Skin epidermis (tissue), 12 donors: ENCODE data around the gene CRHR2.
A peak's percentile ranks its signal among the peaks of the same experiment; 100 is the strongest.
"Not testable (repeated sequence)": the region's sequence is repeated elsewhere in the genome, so short reads cannot be mapped to it uniquely, and the experiment has no call there.

Experiments
- H3K27ac ChIP-seq, 21 experiments: fragments of 200-600 bp; sonication (generic) in 11 of 21; one replicate each; pipeline ENCODE4 v1.5.0; 2020; ENCODE audit warnings: mild to moderate bottlenecking in 3 of 21, inconsistent platforms in 2 of 21, moderate library complexity in 2 of 21
- H3K4me3 ChIP-seq, 7 experiments: fragments of 200-600 bp; sonication (generic) in 2 of 7; one replicate each; pipeline ENCODE4 v1.5.0; 2020; ENCODE audit warnings: inconsistent platforms in 2 of 7, mild to moderate bottlenecking in 2 of 7, moderate library complexity in 1 of 7

CRHR2 gene

DNA sequence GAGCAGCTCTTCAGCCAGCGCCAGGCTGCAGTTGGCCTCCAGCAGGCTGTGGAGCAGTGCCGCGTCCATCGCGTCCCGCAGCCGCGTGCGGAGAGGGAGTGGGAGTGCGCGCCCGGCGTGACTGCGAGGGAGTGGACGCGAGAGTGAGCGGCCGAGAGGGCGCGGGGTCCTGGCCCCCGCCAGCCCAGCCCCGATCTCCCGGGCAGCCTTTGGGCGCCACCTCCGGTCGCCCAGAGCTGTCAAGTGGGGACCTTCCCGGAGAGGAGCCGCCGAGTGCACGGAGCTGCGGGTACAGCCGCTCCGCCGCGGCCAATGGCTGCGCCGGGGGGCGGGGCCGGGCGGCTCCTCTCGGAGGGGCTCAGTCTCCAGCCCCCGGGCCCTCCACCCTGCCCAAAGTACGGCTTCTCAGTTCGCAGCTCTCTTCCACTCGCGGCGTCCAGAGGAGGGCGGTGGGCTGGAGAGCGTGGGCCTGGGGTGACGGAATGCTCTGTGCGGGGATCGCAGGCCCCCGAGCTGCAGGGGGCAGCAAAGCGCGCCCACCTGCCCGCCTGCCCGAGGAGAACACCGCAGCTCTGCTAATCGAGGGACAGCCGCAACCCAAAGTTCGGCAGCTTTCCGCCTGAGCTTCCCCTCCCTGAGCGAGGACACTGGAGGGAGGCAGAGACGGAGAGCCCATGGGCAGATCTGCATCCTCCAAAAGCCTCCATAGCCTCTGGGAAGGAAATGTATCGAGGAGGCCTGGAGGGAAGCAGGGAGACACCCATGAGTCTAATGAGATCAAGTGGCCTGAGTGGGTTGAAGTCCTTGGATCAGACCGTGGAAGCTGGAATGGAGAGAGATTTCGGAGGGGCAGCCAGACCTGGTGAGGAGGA is at the start of gene CRHR2:
Gene CRHR2, minus strand, starts transcription at position 245 of the 872 bp plus-strand sequence. Its CDS starts 176 bp downstream, at position 69.
- Histone ChIP-seq H3K27ac (no peak within 1 kb of the TSS), H3K4me3 (peak within 1 kb of the TSS; percentile 2 to 30 (median 21))

DNA sequence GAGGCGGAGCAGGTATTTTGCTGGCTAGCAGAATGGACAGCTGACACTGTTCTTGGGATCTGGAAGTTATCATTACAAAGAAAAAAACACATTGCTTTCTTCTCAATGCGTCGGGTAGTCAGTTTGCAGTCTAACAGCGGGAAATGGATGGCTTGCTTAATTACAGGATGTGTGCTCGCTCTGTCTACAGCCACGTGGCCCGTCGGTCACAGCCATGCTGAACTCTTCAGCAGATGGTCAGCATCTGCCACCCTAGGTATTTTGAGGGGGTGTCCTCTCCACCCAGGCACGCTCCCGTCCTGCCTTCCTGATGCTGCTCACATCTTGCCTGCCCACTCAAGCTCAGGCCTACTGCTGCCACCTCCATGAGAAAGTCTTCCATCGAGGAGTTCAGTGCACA is 49.3 kb upstream of the CRHR2 start:
- Histone ChIP-seq H3K4me3 (no peak overlapping the region), H3K27ac (no peak overlapping the region)

DNA sequence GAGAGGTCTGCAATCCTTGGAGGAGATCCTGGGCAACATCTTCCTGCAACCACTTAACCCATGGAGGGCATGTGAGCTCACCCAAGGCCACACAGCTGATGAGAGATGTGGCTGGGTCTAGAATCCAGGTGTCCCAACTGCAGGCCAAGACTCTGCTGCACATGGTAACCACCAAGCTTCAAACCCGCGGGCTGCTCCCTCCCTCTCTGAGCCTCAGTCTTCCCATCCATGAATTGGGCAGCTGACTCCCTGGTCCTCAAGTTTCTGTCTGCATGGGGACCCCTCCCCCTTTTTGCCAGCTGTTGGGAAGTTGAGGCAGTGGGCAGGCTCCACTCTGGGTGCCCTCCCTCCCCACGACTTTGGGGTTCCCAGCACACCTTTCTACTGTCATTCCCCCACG is 48.7 kb upstream of the CRHR2 start:
- Histone ChIP-seq H3K4me3 (no peak overlapping the region), H3K27ac (no peak overlapping the region)

DNA sequence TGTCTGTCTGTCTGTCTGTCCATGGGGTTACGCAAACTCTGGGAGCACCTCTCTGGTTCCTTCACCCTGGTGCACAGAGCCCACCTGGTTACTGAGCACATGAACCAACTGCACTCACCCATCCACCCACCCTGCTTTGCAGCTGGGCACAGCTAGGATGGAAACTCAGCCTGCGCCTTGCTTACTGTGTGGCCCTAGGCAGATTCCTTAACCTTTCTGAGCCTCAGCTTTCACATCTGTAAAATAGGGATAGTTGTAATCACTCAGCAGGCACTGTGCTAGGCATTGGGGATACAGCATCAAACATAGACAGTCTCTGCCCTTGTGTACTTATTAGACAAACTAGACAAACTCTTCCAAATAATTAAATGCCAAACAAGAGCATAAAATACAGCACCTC is 47.8 kb upstream of the CRHR2 start:
- Histone ChIP-seq H3K4me3 (no peak overlapping the region), H3K27ac (peak overlapping the region in 1 of 21 experiments; percentile 14)

DNA sequence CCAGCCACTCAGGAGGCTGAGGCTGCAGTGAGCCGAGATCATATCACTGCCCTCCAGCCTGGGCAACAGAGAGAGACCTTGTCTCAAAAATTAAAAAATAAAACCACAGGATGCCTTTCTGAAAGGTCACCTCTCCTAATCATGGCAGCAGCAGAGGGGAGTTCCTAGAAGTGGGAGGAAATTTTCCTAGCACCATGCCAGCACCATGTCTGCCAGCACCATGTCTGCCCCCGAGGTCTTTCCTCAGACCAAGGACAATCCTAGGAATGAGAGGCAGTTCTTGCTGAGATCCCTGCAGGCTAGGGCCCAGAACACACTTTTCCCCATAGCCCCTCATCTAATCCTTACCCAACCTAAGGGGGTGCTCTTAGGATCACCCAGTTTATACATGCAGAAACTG is 47.4 kb upstream of the CRHR2 start:
- no peak overlapping the region for H3K4me3 ChIP-seq

DNA sequence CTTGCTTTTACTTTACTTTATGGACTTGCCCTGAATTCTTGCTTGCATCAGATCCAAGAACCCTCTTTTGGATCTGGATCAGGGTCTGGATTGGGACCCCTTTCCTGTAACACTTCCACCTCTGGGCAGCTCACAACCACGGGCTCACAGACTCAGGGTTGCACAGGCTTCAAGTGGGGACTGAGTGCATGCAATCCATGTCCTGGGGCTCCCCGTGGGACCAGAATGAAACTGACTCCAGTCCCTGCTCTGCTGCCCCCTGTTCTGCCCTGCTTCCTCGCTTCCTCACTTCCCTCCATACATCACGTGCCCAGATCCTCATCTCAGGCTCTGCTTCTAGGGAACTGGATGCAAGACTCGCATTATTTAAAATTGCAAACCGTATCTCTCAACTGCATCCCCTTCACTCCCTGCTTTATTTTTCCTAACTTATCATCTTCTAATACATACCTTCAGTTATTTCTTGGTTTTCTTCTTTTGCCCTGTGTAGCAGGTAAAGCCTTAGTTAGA is 46.4 kb upstream of the CRHR2 start:
- no peak overlapping the region for H3K4me3 ChIP-seq
- H3K27ac ChIP-seq = peak overlapping the region in 1 of 21 experiments; percentile 89

More for the DNA sequence above, 47.4 kb upstream of the CRHR2 start:
- H3K27ac ChIP-seq = peak overlapping the region in 1 of 21 experiments; percentile 14

DNA sequence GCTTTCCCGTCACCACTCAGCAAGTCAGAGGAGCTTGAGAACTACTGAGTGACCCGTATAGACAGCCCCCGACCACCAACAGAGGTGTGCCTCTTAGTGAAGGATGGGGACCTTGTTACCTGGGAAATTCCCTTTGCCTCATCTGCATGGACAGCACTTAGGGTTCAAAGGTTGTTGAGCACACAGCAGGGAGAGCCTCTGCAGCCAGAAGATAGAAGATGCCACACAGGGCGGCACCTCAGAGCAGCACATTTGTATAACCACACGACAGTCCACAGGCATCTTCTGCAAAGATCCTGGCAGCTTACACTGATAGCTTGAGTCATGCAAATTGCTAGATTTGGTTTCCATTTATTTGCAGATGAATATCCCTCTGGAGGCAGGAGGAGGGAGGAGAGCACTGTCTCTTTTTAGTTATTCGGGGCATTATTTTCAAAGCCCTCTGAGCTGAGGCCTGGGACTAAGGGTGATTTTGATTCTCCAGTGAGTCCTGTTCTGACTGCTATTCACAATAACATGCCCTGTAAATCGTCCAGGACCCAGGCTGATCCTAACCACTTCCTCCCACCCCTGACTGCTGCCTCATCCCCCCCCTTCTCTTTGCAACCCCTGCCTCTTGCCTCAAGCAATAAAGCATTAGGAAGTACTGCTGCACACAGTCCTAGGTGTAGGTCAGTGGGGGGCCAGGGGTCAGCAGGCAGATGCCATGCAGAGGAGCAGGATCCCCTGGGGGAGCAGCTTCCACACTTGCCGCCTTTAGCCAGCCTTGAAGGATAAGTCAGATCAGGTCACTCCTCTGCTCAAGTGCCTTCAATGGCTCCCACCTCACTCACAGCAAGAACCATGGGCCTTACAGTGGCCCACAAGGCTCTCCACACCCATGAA is 45.0 kb upstream of the CRHR2 start:
- Histone ChIP-seq H3K4me3 (peak overlapping the region in 2 of 7 experiments; percentile 4 to 15), H3K27ac (peak overlapping the region in 10 of 21 experiments; percentile 3 to 89 (median 68))

DNA sequence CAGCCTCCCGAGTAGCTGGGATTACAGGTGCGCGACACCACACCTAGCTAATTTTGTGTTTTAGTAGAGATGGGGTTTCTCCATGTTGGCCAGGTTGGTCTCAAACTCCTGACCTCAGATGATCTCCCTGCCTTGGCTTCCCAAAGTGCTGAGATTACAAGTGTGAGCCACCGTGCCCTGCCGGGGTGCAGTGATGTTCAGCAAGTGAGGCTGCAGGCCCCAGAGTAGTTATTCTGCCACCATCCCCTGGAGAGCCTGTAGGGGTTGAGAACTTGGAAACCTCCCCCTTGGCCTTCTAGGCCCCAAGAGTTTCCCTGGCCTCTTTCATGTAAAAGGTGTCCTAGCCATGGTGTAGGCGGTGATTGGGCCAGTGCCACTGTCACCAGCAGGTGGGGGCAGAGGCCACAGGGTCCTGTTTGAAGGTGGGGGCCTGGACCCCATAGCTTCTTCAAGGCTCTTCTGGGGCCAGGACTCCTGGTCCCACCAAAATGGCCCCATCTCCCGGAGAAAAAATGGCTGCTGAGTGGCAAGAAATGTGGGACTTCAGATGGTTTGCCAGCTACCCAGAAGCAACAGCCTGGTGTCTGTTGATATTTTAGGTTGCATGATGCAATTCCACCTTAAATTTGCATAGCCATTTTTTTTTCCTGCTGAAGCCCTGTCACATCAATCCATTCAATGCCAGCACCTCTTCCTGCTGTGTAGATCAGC is 44.2 kb upstream of the CRHR2 start:
- H3K27ac ChIP-seq = peak overlapping the region in 9 of 21 experiments; percentile 3 to 89 (median 74)
- H3K4me3 ChIP-seq = peak overlapping the region in 2 of 7 experiments; percentile 4 to 15

DNA sequence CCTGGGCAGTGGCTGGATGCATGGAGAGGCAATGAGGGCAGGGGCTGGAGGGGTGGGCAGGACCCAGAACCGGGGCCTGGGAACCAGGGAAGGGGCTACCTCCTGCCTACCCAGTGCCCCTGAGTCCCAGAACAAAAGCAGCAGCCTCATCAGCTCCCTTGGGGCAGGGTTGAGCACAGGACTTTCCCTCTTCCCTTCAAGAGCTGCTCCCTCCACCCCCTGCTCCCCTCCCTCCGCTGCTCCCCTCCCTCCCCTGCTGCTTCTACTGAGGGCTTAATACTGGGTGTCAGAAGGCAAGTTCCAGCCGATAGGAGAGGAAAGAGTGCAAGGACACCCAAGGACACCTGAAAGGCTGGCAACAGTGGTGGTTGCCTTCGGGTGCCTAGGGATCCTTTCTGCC is 41.5 kb upstream of the CRHR2 start:
- no peak overlapping the region for H3K4me3 ChIP-seq
- H3K27ac ChIP-seq = no peak overlapping the region

DNA sequence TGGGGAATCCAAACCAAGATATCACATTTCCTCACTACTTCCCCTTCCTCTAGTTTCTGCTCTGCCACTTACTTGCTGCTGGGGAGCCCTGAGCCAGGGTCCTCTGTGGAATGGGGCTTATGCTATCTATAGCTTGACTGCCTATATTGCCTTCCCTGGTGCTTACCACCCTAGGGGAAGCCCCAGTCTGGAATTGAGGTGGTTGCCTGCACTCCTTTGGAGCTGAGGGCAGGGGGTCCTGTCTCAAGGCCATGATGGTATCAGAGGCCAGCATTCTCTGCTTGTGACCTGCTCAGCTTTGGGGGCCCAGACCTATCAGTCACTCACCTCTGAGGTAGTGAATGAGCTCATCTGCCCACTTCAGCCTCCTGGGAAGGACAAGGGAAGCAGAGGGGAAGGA is 40.4 kb upstream of the CRHR2 start:
- H3K27ac ChIP-seq = no peak overlapping the region
- no peak overlapping the region for H3K4me3 ChIP-seq

DNA sequence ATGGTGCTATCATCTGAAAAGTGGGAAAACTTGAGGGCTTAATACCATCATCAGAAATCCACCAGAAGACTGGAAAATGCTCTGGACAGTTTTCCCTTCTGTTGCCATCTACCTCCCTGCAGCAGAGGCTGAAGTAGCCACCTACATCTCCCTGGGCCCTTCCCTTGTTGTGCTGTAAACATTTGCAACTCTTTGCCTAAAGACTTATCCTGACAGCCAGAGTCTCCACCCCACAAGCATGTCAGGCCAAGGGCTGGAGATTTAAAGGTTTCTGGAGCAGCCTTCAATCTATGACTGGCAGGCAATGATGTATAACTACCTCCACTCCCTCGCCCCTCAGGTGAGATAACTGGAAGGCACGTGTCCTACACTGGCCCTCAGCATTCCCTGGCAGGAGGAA is 39.9 kb upstream of the CRHR2 start:
- H3K4me3 ChIP-seq = no peak overlapping the region
- H3K27ac ChIP-seq = no peak overlapping the region

DNA sequence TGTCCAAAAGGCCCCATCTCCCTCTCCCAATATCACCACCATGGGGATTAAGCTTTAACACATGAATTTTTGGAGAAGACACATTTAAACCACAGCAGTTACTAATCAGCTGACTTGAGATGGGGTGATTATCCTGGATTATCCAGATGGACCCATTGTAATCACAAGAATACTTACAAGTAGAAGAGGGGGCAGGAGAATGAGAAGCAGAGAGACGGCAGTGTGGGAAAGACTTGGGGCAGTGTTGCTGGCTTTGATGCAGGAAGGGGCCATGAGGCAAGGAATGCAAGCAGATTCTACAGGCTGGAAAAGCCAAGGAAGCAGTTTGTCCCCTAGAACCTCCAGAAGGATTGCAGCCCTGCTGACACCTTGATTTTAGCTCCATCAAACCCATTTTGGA is 39.0 kb upstream of the CRHR2 start:
- H3K27ac ChIP-seq = no peak overlapping the region
- no peak overlapping the region for H3K4me3 ChIP-seq

DNA sequence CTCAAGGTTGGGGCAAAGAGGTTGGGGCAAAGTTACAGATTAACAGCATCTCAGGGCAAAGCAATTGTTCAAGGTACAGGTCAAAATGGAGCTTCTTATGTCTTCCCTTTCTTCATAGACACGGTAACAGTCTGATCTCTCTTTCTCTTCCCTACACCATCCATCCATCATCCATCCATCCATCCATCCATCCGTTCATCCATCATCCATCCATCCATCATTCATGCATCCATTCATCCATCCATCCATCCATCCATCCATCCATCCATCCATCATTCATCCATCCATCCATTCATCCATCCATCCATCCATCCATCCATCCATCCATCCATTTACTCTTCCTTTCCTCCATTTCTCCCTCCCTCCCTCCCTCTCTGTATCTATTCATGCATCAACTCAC is 37.2 kb upstream of the CRHR2 start:
- H3K27ac ChIP-seq, H3K4me3 ChIP-seq: not testable (repeated sequence)

DNA sequence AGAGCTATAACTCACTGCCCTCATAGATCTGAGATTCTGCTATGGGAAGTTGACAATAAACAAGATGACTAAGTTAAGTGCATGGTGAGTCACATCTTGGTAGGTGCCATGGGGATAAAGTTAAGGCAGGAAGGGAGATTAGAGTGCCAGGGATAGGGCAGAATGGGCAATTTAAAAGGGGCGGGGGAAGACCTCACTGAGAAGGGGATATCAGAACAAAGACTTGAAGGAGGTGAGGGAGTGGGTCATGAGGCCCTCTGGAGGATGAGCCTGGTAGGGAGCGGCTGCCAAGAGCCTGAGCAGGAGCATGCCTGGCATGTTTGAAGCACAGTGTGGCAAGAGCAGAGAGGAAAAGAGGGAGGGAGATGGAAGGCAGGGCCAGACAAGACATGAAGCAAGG is 34.9 kb upstream of the CRHR2 start:
- H3K4me3 ChIP-seq = no peak overlapping the region
- no peak overlapping the region for H3K27ac ChIP-seq

DNA sequence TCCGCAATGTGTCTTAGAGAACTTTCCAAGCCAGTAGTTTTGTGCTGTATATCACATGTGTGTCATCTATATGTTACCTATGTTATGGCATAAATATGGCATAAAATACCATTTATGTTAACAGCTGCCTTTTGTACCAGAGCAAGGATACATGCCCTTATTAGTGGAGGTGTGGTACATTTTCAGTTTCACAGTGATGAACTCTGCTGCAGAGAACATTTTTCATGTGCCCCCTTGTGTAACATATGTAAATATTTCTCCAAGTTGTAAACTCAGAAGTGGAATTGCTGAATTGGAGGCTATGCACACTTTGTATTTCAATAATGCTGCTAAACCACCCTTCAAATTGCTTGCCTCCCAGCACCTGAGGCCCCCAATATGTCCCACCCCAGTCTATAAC is 31.9 kb upstream of the CRHR2 start:
- no peak overlapping the region for H3K27ac ChIP-seq
- no peak overlapping the region for H3K4me3 ChIP-seq

DNA sequence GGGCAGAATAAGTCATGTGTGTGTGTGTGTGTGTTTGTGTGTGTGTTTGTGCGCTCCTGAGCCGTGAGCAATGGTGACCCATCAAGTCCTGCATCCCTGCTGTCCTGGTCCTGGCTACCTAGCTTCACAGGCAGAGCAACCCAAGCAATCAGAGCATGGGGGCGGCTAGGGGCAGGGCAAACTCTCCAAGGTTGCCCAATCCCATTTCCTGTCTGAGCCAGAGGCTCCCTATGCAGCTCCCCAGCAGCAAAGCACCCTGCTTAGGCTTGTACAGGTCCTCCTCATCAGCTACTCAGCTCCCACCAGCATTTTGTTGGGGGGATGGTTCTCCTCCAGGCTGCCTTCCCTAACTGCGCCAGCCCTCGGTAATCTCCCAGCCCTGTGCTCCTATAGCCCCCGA is 31.1 kb upstream of the CRHR2 start:
- H3K27ac ChIP-seq = no peak overlapping the region
- no peak overlapping the region for H3K4me3 ChIP-seq

DNA sequence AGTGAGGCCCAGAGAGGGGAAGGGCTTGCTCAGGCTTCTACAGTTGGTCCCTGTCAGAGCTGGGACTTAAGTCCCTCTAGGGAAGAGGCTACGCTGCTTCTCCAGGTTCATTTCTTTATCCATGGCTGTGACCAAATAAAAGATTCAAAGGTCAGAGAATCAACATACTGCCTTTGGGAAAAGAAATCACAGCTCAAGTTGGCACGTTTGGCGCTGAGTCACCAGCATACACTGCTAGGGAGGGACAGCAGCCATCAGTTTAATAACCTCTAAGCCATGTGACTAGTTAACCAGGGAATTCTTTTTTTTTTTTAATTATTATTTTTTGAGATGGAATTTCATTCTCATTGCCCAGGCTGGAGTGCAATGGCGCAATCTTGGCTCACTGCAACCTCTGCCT is 28.4 kb upstream of the CRHR2 start:
- H3K4me3 ChIP-seq = no peak overlapping the region
- H3K27ac ChIP-seq = no peak overlapping the region

DNA sequence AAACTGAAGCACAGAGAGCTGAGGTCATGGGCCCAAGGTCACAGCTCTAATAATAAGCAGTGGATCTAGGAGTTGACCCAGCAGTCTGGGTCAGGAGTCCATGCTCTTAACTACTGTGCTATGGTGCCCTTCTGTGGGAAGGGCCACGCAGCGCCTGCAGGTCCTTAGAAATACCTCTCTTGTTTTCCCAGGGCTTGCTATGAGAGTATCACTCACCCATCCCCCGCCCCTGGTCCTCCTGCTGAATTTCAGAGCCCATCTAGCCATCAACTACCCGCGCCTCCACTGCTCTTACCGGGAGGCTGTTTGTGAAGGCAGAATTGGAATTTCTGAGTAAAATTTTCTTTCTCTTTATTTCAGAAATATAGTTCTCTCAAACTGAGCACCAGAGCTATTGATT is 27.3 kb upstream of the CRHR2 start:
- H3K27ac ChIP-seq = no peak overlapping the region
- no peak overlapping the region for H3K4me3 ChIP-seq

DNA sequence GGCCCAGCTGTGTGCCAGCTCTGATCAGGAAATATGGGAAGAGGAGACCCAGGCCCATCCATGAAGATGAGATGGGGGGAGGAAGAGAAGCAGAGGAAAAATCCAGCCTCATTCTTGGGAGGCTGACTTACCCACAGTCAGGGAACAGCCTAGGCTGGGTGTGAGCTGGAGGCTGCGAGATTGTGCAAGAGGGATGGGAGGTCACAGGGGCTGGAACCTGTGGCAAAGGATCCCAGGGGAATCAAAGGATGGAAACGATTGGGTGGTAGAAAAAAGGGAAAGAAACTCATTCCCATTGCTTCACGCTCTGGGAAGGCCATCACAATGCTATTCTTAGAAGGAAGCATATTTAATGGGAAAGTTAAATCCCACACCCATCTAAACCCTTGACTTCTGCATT is 26.7 kb upstream of the CRHR2 start:
- Histone ChIP-seq H3K27ac (peak overlapping the region in 1 of 21 experiments; percentile 21), H3K4me3 (no peak overlapping the region)

DNA sequence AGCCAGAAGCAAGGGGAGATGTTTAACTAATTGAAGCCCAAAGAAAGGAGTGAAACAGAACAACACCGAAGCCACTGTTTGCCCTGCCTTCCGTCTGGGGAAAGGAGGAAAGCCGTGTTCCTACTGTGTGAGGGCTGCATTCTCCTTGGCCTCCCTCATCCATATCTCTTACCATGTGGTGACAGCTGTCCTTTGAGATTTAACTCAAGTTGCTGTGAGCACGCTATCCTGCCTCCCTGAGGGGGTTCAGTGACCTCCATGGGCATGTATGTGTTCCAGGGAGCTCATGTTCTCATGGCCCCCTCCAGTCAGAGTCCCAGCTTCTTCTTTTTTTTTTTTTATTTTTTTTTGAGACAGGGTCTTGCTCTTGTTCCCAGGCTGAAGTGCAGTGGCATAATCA is 26.2 kb upstream of the CRHR2 start:
- Histone ChIP-seq H3K4me3 (no peak overlapping the region), H3K27ac (peak overlapping the region in 3 of 21 experiments; percentile 21 to 43 (median 36))
